Osteocyte (in vitro differentiated cells): ENCODE measurements around the gene DENND1A. TPM values are rescaled to one million over a fixed set of nuclear protein-coding genes. Genes with fewer than 3 reads are reported as not detected.
"Not testable (repeated sequence)": the region's sequence is repeated elsewhere in the genome, so short reads cannot be mapped to it uniquely, and the experiment has no call there.

Experiments
- DNase-seq: peaks from one replicate; pipeline ENCODE4 v3.0.0; 2021; ENCODE audit warnings: mixed read lengths; ENCODE audit not compliant: unreplicated experiment; ENCODE audit errors: extremely low spot score
- H3K27ac Mint-ChIP-seq: one replicate; pipeline ENCODE4 v1.8.0; 2021; ENCODE audit warnings: mild to moderate bottlenecking, mixed read lengths; ENCODE audit not compliant: unreplicated experiment
- H3K27me3 Mint-ChIP-seq: one replicate; pipeline ENCODE4 v1.8.0; 2021; ENCODE audit warnings: mixed read lengths; ENCODE audit not compliant: unreplicated experiment
- H3K36me3 Mint-ChIP-seq: one replicate; pipeline ENCODE4 v1.8.0; 2021; ENCODE audit warnings: mixed read lengths; ENCODE audit not compliant: unreplicated experiment
- H3K4me1 Mint-ChIP-seq: one replicate; pipeline ENCODE4 v1.8.0; 2021; ENCODE audit warnings: mixed read lengths; ENCODE audit not compliant: unreplicated experiment
- H3K4me3 Mint-ChIP-seq: one replicate; pipeline ENCODE4 v1.8.0; 2021; ENCODE audit warnings: mild to moderate bottlenecking, moderate library complexity, mixed read lengths; ENCODE audit not compliant: unreplicated experiment
- H3K9me3 Mint-ChIP-seq: one replicate; pipeline ENCODE4 v1.8.0; 2021; ENCODE audit warnings: mixed read lengths; ENCODE audit not compliant: unreplicated experiment
- CTCF ChIP-seq: fragments of 200-600 bp; sonication (generic); IDR thresholded peaks from 2 replicates; pipeline ENCODE4 v1.5.0; 2021; ENCODE audit warnings: antibody characterized with exemption, mild to moderate bottlenecking, moderate library complexity
- total RNA-seq: library from RNA; stranded (reverse); gene quantifications from 2 replicates; pipeline ENCODE4 v1.2.1, GENCODE V29; 2021

The DENND1A gene
- total RNA-seq, 1 donor from 2014 or later, result 19.8 TPM

- no peak for DNase-seq
- no peak for TF ChIP-seq CTCF
- peaks cover 8% of the 10 kb centered on the region for H3K4me1 Mint-ChIP-seq
- no peaks in the 10 kb centered on the region for H3K27me3 Mint-ChIP-seq
- H3K36me3 Mint-ChIP-seq, result no peaks in the 10 kb centered on the region
- no peak overlapping the region for H3K4me3 Mint-ChIP-seq
- H3K27ac Mint-ChIP-seq, result no peak overlapping the region
- H3K9me3 Mint-ChIP-seq, result no peaks in the 10 kb centered on the region
Observed at GRCh38 chr9:123894822-123895221, 35.1 kb downstream of the DENND1A start.

GRCh38 chr9:123893831-123894460 is 36.0 kb downstream of the DENND1A start:
- Mint-ChIP-seq H3K27me3 (no peaks in the 10 kb centered on the region), H3K4me1 (peaks cover 8% of the 10 kb centered on the region), H3K9me3 (no peaks in the 10 kb centered on the region), H3K27ac (no peak overlapping the region), H3K4me3 (no peak overlapping the region), H3K36me3 (no peaks in the 10 kb centered on the region)
- no peak for DNase-seq
- TF ChIP-seq CTCF, result no peak

- Mint-ChIP-seq H3K36me3 (no peaks in the 10 kb centered on the region), H3K4me1 (peaks cover 8% of the 10 kb centered on the region), H3K27ac (no peak overlapping the region), H3K9me3 (no peaks in the 10 kb centered on the region), H3K27me3 (no peaks in the 10 kb centered on the region), H3K4me3 (no peak overlapping the region)
- no peak for DNase-seq
- TF ChIP-seq CTCF, result no peak
Observed at GRCh38 chr9:123893115-123893514, 36.8 kb downstream of the DENND1A start.

- H3K36me3 Mint-ChIP-seq, result peaks cover 4% of the 10 kb centered on the region
- DNase-seq, result no peak
Observed at GRCh38 chr9:123887837-123888236, 42.1 kb downstream of the DENND1A start.

GRCh38 chr9:123885834-123886233 is 44.1 kb downstream of the DENND1A start:
- not testable (repeated sequence) for H3K4me1 Mint-ChIP-seq, H3K27me3 Mint-ChIP-seq, H3K4me3 Mint-ChIP-seq, H3K27ac Mint-ChIP-seq, H3K36me3 Mint-ChIP-seq, DNase-seq, H3K9me3 Mint-ChIP-seq

More at GRCh38 chr9:123887837-123888236, 42.1 kb downstream of the DENND1A start:
- Mint-ChIP-seq H3K4me3 (no peak overlapping the region), H3K9me3 (no peaks in the 10 kb centered on the region), H3K27ac (no peak overlapping the region), H3K27me3 (no peaks in the 10 kb centered on the region), H3K4me1 (no peaks in the 10 kb centered on the region)
- no peak for TF ChIP-seq CTCF

GRCh38 chr9:123883634-123884033 is 46.3 kb downstream of the DENND1A start:
- TF ChIP-seq CTCF, result no peak
- Mint-ChIP-seq H3K9me3 (no peaks in the 10 kb centered on the region), H3K27ac (no peak overlapping the region), H3K27me3 (no peaks in the 10 kb centered on the region), H3K36me3 (peaks cover 5% of the 10 kb centered on the region), H3K4me3 (no peak overlapping the region), H3K4me1 (no peaks in the 10 kb centered on the region)
- no peak for DNase-seq
